Nephron (organoid): ENCODE data around the gene SPTAN1.
A peak's percentile ranks its signal among the peaks of the same experiment; 100 is the strongest.
"Not testable (repeated sequence)": the region's sequence is repeated elsewhere in the genome, so short reads cannot be mapped to it uniquely, and the experiment has no call there.

Experiments used
- H3K27ac Mint-ChIP-seq, 3 experiments: 2 replicates each; pipeline ENCODE4 v1.8.0; 2020; ENCODE audit warnings: mixed read lengths in 3 of 3, mild to moderate bottlenecking in 2 of 3, moderate library complexity in 1 of 3
- H3K27me3 Mint-ChIP-seq: 2 replicates; pipeline ENCODE4 v1.8.0; 2021; ENCODE audit warnings: low read depth, mild to moderate bottlenecking, moderate library complexity, mixed read lengths
- H3K36me3 Mint-ChIP-seq: 2 replicates; pipeline ENCODE4 v1.8.0; 2020; ENCODE audit warnings: low read depth, mixed read lengths
- H3K4me1 Mint-ChIP-seq: 2 replicates; pipeline ENCODE4 v1.8.0; 2020; ENCODE audit warnings: mixed read lengths
- H3K4me3 Mint-ChIP-seq, 3 experiments: 2 replicates each; pipeline ENCODE4 v1.8.0; 2020; ENCODE audit warnings: mild to moderate bottlenecking in 3 of 3, mixed read lengths in 3 of 3, moderate library complexity in 2 of 3
- H3K9me3 Mint-ChIP-seq: 2 replicates; pipeline ENCODE4 v1.8.0; 2020; ENCODE audit warnings: mixed read lengths
- TF ChIP-seq, protein P1 (sequence below), 3 experiments: fragments of 200-600 bp; sonication (generic); IDR thresholded peaks; one replicate each; pipeline ENCODE4 v1.5.0; 2021; ENCODE audit warnings: antibody characterized with exemption in 3 of 3; ENCODE audit not compliant: unreplicated experiment in 3 of 3

The SPTAN1 gene

DNA sequence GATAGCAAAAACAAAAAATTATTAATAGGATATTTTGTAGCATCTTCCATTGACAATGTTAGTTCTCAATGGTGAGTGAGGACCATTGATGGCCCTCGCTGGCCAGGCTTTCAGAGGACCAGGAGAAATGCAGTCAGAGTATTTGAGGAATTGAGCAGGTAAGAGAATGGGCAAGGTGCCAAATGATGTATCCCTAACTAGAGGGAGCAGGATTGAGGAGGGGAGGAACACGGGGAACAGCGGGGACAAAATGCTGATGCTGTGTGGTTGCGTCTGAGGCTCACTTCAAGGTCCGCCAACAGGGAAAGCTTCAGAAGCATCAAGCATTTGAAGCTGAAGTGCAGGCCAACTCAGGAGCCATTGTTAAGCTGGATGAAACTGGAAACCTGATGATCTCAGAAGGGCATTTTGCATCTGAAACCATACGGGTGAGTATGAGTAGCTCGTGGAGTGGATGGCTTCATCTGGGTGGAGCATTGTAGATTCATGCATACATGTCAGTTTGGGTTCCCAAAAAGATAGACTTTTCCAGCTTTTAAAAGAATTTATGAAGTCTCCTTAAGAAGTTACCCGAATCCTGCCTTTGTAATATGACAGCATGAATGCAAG is 16.2 kb downstream of the SPTAN1 start:
- peaks cover 62% of the 10 kb centered on the region for H3K36me3 Mint-ChIP-seq
- TF ChIP-seq, protein P1, sequence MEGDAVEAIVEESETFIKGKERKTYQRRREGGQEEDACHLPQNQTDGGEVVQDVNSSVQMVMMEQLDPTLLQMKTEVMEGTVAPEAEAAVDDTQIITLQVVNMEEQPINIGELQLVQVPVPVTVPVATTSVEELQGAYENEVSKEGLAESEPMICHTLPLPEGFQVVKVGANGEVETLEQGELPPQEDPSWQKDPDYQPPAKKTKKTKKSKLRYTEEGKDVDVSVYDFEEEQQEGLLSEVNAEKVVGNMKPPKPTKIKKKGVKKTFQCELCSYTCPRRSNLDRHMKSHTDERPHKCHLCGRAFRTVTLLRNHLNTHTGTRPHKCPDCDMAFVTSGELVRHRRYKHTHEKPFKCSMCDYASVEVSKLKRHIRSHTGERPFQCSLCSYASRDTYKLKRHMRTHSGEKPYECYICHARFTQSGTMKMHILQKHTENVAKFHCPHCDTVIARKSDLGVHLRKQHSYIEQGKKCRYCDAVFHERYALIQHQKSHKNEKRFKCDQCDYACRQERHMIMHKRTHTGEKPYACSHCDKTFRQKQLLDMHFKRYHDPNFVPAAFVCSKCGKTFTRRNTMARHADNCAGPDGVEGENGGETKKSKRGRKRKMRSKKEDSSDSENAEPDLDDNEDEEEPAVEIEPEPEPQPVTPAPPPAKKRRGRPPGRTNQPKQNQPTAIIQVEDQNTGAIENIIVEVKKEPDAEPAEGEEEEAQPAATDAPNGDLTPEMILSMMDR (IDR thresholded peaks at IDR 0.05; ENCODE audit: unreplicated experiment in 3 of 3), result no peak
- H3K9me3 Mint-ChIP-seq, result no peaks in the 10 kb centered on the region
- H3K4me1 Mint-ChIP-seq, result no peaks in the 10 kb centered on the region
- H3K27me3 Mint-ChIP-seq, result no peaks in the 10 kb centered on the region
- no peak overlapping the region for H3K4me3 Mint-ChIP-seq
- H3K27ac Mint-ChIP-seq, result no peak overlapping the region

DNA sequence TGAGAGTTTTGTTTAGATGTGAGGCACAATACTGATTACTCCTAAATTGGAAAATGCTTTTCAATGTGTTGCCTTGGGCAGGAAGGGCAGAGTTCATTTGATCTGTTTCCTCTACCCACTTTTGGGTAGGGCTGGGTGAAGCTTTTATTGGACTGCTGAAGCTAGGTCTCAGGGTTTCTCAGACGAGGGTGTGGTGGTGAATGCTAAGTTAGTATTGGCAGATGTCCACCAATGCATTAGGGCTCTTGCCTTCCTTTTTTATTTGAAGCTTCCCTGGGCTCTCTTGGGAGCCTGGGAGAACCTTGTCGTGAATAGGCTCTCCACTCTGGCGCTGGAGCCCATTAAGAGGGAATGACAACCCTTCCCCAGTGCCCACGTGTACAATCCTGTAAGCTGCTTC is 23.1 kb downstream of the SPTAN1 start:
- Mint-ChIP-seq H3K27ac (no peak overlapping the region), H3K4me1 (no peaks in the 10 kb centered on the region), H3K9me3 (no peaks in the 10 kb centered on the region), H3K36me3 (peaks cover 73% of the 10 kb centered on the region), H3K4me3 (no peak overlapping the region), H3K27me3 (no peaks in the 10 kb centered on the region)
- TF ChIP-seq, protein P1 (IDR thresholded peaks at IDR 0.05; ENCODE audit: unreplicated experiment in 3 of 3), result no peak

DNA sequence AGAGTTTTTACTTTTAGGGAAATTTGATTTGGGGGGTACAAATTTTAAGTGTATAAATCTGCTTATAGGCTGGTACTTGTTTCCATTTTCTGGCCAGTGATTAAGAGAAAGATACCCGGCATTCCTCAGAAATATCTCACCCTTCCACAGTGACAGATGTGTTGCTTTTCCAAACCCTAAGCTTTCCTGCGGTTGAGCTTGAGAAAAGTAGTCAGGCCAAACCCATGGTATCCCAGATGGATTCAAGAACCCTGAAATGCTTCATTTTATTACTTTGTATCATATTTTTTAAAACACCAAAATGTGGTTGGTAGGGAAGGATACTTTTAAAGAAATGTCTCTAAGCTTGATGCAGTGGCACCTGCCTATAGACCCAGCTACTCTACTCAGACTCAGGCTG is 23.5 kb downstream of the SPTAN1 start:
- Mint-ChIP-seq H3K36me3 (peaks cover 77% of the 10 kb centered on the region), H3K27ac (no peak overlapping the region), H3K4me3 (no peak overlapping the region), H3K27me3 (no peaks in the 10 kb centered on the region), H3K4me1 (no peaks in the 10 kb centered on the region), H3K9me3 (no peaks in the 10 kb centered on the region)
- TF ChIP-seq, protein P1 (IDR thresholded peaks at IDR 0.05; ENCODE audit: unreplicated experiment in 3 of 3), result no peak

DNA sequence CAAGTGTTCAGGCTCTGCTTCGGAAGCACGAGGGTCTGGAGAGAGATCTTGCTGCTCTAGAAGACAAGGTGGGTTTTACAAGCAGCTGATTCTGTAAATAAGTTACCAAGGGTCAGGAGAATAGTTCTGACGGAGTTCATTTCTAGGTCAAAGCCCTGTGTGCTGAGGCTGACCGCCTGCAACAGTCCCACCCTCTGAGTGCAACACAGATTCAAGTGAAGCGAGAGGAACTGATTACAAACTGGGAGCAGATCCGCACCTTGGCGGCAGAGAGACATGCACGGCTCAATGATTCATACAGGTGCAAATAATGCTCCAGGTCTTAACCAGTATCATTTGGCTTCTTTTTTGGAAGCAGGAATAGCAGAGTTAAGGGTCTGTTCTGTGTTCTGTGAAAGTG is 24.8 kb downstream of the SPTAN1 start:
- Mint-ChIP-seq H3K27ac (peak overlapping the region in 2 of 3 experiments; percentile 86 to 92), H3K36me3 (peaks cover 87% of the 10 kb centered on the region), H3K4me3 (no peak overlapping the region), H3K9me3 (no peaks in the 10 kb centered on the region), H3K27me3 (no peaks in the 10 kb centered on the region), H3K4me1 (no peaks in the 10 kb centered on the region)
- TF ChIP-seq, protein P1 (IDR thresholded peaks at IDR 0.05; ENCODE audit: unreplicated experiment in 3 of 3), result no peak

DNA sequence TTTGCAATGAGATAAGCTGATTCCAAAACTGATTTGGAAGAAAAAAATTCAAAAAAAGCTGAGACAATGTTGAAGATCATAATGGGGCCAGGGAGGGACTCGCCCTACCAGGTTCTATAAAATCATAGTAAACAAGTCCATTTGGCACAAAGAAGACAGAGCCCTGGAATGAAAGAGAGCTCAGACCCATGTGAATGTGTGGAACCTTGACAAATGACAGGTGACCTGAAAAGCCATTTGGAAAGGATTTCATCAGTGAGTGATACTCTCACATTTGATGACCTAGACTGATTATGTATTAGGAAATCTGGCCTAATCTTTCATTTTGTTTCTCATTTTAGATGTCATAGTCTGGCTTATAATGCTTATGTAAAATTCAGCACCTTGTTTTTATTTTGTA is 26.8 kb downstream of the SPTAN1 start:
- Mint-ChIP-seq H3K4me1 (no peaks in the 10 kb centered on the region), H3K4me3 (no peak overlapping the region), H3K27ac (no peak overlapping the region), H3K9me3 (no peaks in the 10 kb centered on the region), H3K27me3 (no peaks in the 10 kb centered on the region), H3K36me3 (peaks cover 93% of the 10 kb centered on the region)
- TF ChIP-seq, protein P1 (IDR thresholded peaks at IDR 0.05; ENCODE audit: unreplicated experiment in 3 of 3), result no peak

DNA sequence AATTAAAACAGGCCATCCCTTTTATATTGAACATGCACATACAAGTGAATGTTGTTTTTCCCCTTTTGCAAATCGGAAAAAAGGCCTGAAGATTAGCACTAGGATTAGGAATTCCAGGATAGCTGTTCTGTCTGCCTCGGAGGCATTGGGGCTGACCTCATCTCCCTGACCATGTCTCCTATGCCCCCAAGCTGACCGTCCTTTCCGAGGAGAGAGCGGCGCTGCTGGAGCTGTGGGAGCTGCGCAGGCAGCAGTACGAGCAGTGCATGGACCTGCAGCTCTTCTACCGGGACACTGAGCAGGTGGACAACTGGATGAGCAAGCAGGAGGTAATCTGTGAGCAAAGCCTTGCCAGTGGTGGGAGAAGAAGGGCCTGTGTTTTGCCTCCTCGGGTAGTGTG is 28.3 kb downstream of the SPTAN1 start:
- H3K27ac Mint-ChIP-seq, result no peak overlapping the region
- H3K36me3 Mint-ChIP-seq, result peaks cover 93% of the 10 kb centered on the region
- TF ChIP-seq, protein P1 (IDR thresholded peaks at IDR 0.05; ENCODE audit: unreplicated experiment in 3 of 3), result no peak
- H3K9me3 Mint-ChIP-seq, result no peaks in the 10 kb centered on the region
- H3K27me3 Mint-ChIP-seq, result no peaks in the 10 kb centered on the region
- H3K4me3 Mint-ChIP-seq, result no peak overlapping the region
- no peaks in the 10 kb centered on the region for H3K4me1 Mint-ChIP-seq

DNA sequence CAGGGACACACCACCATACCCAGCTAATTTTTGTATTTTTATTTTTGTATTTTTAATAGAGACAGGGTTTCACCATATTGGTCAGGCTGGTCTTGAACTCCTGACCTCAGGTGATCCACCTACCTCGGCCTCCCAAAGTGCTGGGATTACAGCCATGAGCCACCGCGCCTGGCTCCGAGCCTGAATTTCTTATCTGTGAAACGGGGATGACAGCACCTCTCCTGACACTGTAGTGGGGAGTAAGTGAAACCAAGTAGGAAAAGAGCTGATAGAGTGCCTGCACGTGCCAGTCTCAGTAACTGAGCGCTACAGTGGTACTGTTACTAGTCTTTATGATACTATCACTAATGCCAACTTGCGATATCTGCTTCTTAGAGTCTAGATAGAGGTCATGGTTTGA is 32.8 kb downstream of the SPTAN1 start:
- H3K36me3 Mint-ChIP-seq, result peaks cover 86% of the 10 kb centered on the region
- not testable (repeated sequence) for H3K4me1 Mint-ChIP-seq, H3K4me3 Mint-ChIP-seq, H3K9me3 Mint-ChIP-seq, H3K27me3 Mint-ChIP-seq, H3K27ac Mint-ChIP-seq

DNA sequence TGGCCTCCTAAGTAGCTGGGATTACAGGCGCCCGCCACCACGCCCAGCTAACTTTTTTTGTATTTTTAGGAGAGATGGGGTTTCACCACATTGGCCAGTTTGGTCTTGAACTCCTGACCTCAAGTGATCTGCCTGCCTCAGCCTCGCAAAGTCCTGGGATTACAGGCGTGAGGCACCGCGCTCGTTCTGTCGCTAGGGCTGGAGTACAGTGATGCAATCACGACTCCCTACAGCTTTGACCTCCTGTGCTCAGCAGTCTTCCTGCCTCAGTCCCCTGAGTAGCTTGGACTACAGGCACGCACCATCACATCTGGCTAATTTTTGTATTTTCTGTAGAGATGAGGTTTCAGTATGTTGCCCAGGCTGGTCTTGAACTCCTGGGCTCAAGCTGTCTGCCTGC is 34.5 kb downstream of the SPTAN1 start:
- not testable (repeated sequence) for H3K4me3 Mint-ChIP-seq, H3K27me3 Mint-ChIP-seq, H3K4me1 Mint-ChIP-seq, H3K27ac Mint-ChIP-seq, H3K9me3 Mint-ChIP-seq
- H3K36me3 Mint-ChIP-seq, result peaks cover 83% of the 10 kb centered on the region
